ENCODE data around the gene CSF1.

Gene CSF1

DNA sequence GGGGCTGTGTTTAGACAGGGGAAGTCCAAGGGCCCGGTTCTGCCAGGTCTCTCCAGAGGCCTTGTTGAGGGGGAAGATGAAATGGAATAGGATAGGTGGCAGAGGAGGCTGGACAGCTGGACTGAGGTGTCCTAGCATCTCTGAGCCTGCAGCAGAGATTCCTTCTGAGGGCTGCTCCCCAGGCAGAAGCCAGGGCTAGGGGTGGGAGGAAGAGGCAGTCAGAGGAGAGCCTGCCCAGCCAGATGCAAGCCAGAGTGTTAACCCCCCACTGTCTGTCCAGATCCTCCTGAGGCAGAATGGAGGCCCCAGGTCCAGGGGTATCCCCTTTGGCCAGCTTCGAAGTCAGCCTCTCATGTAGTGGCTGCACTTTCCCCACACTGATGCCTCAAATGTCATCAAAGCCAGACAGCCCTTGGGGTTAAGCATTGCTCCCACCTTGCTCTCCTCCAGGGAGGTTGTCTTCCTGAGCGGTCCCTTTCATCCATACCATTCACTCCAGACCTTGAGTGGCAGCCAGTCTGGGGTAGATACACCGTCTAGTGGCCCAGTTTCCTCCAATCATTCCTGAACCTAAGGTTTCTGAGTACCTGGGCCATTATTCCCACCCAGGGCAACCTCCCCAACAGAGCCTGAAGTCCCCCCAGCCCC, 1.7 kb downstream of the CSF1 start:
- POLR2A ChIA-PET (ENCODE audit: low non-redundant PET), result no interaction called here
- CTCF ChIA-PET, result interaction anchor here (1.6 kb wide), 1 partner anchor 11 kb away, joined by 6 read pairs; no protein-coding TSS in a partner anchor
- TF ChIP-seq, protein P1, sequence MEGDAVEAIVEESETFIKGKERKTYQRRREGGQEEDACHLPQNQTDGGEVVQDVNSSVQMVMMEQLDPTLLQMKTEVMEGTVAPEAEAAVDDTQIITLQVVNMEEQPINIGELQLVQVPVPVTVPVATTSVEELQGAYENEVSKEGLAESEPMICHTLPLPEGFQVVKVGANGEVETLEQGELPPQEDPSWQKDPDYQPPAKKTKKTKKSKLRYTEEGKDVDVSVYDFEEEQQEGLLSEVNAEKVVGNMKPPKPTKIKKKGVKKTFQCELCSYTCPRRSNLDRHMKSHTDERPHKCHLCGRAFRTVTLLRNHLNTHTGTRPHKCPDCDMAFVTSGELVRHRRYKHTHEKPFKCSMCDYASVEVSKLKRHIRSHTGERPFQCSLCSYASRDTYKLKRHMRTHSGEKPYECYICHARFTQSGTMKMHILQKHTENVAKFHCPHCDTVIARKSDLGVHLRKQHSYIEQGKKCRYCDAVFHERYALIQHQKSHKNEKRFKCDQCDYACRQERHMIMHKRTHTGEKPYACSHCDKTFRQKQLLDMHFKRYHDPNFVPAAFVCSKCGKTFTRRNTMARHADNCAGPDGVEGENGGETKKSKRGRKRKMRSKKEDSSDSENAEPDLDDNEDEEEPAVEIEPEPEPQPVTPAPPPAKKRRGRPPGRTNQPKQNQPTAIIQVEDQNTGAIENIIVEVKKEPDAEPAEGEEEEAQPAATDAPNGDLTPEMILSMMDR (conservative IDR thresholded peaks at IDR 0.05; ENCODE audit: low read depth), result no peak
- DNase-seq (ENCODE audit: low spot score), result no peak
- H3K27ac ChIP-seq, result no peak overlapping the region

DNA sequence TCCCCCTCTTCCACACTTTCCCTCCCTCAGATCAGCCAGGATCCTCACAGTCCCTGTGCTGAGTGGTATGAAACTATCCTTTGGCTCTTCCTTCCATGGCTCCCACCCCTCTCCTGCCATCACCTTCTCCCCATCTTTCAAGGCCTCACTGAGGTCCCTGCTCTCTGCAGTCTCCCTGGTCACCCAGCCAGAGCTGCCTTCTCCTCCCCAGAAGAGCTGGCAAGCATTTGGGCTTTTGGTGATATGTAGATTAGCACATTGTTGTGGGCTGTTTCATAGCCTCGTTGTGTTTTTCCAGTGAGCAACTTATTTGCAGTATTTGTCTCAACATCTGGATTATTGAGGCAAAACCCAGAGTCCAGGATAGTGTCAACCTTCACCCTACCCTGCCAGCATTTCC, 2.2 kb downstream of the CSF1 start:
- H3K27ac ChIP-seq, result no peak overlapping the region
- DNase-seq (ENCODE audit: low spot score), result no peak
- ChIA-PET CTCF (no interaction called here), POLR2A (ENCODE audit: low non-redundant PET) (no interaction called here)
- TF ChIP-seq, protein P1 (conservative IDR thresholded peaks at IDR 0.05; ENCODE audit: low read depth), result no peak

DNA sequence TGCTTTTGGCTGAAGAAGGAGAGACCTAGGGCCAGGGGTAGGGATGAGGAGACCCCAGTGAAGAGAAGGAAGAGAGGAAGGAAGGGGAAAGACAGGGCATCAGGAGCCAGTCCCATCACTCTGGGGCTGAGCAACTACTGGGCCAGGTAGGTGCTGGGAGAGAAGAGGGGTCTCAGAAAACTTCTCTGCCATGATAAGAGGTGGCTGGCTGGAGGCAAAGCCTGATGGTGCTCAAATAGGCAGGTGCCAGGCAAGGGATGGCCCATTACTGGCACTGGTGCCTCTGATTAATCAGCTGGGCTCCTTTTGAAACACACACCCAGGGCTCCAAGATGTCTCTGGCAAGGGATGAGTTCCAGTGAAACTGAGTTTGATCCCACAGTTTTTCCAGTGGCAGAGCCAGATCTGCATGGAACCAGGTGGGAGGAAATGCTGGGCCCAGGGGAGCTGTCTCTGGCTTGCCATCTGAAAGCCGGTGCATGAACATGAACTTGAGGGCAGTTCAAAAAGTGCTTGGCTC, 2.8 kb downstream of the CSF1 start:
- TF ChIP-seq, protein P1 (conservative IDR thresholded peaks at IDR 0.05; ENCODE audit: low read depth), result no peak
- ChIA-PET CTCF (no interaction called here), POLR2A (ENCODE audit: low non-redundant PET) (no interaction called here)

DNA sequence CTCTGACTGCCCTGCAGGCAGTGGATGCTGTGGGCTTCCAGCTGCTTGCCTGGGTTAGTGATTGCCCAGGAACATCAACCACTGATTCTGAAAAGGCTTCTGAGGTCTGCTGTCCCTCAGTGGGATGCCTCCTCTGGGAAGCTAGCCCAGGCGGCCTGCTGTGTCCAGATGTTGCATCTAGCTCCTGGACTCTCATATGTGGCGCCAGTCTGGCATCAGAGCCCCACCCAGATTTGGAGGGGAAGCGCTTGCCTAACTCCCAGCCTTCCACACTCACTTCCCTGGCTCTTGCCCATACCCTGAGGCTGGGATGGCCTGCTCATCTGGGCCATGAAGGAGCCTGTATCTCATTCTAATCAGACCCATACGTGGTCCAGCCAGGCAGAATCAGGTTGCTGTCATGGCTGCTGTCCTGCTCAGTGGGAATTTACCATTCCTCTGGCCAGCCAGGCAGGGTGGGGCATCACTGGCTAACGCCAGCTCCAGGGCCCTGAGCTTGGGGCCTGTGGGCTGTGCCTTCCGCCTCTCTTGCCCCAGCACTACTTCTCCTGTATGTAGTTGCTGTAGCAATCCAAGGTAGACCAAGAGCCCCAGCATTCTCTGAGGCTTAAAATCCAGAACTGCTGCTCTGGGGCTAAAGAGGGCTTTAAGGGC, 4.1 kb downstream of the CSF1 start:
- TF ChIP-seq, protein P1 (conservative IDR thresholded peaks at IDR 0.05; ENCODE audit: low read depth), result no peak
- CTCF ChIA-PET, result interaction anchor here (0.6 to 1.7 kb wide), 3 partner anchors 126 to 431 kb away, joined by 3 to 5 read pairs (median 3); partner anchors contain the start of gene ATXN7L2
- POLR2A ChIA-PET (ENCODE audit: low non-redundant PET), result interaction anchor here (0.6 kb wide), 1 partner anchor 22 kb away, joined by 3 read pairs; no protein-coding TSS in a partner anchor
- H3K27ac ChIP-seq, result peak overlapping the region; percentile 8; the same call in 1 of the 2 replicates
- no peak for DNase-seq (ENCODE audit: low spot score)

More for the DNA sequence above, 2.8 kb downstream of the CSF1 start:
- H3K27ac ChIP-seq, result 0 out of 2 replicates have a peak overlapping the region, but pooled peaks have one; percentile 3
- no peak for DNase-seq (ENCODE audit: low spot score)

- DNase-seq (ENCODE audit: low spot score), result no peak
- ChIA-PET POLR2A (ENCODE audit: low non-redundant PET) (no interaction called here), CTCF (no interaction called here)
- H3K27ac ChIP-seq, result no peak overlapping the region
- TF ChIP-seq, protein P1 (conservative IDR thresholded peaks at IDR 0.05; ENCODE audit: low read depth), result no peak
Observed at GRCh38 chr1:109917051-109917767, 6.6 kb downstream of the CSF1 start.

All from RWPE1 (cell line).